IMR-90 (cell line): ENCODE results near the gene EFCC1. TPM values are rescaled to one million over a fixed set of nuclear protein-coding genes. Genes with fewer than 3 reads are reported as not detected.

ENCODE experiments used
- ATAC-seq: fragments of 200-7000 bp; cut with Tn5 transposase; 2 replicates; pipeline ENCODE4 v1.9.1; 2020; ENCODE audit warnings: low read depth, mild to moderate bottlenecking, moderate library complexity
- BruUV-seq: library from RNA; stranded (reverse); fragments of 400-500 nt; replicated peaks from 2 replicates; lab custom pipeline; 2021; lab: Mats Ljungman, UMichigan
- CTCF ChIA-PET: fragments of 300-600 bp; formaldehyde crosslinking; extraction: SDS; loops from one replicate; lab custom pipeline; 2021; ENCODE audit warnings: antibody characterized with exemption; lab: Yijun Ruan, JAX
- POLR2A ChIA-PET: fragments of 300-600 bp; sonication (Branson Sonifier 250); formaldehyde crosslinking; loops from one replicate; lab custom pipeline; 2022; ENCODE audit warnings: antibody characterized with exemption; ENCODE audit not compliant: unreplicated experiment; lab: Charles Lee
- DNase-seq: peaks from one replicate; pipeline ENCODE4 v3.0.0; 2013
- H2AFZ ChIP-seq: replicated peaks from 2 replicates; pipeline ENCODE3; 2013; ENCODE audit warnings: low read length, mild to moderate bottlenecking; ENCODE audit not compliant: poor library complexity
- H2AK5ac ChIP-seq: 2 replicates; pipeline ENCODE4 v1.6.1; 2013; ENCODE audit warnings: low read depth, low read length, inconsistent platforms
- H2AK9ac ChIP-seq: replicated peaks from 2 replicates; pipeline ENCODE3; 2013; ENCODE audit warnings: mild to moderate bottlenecking, low read depth, low read length, moderate library complexity; ENCODE audit not compliant: poor library complexity
- H2BK120ac ChIP-seq: 2 replicates; pipeline ENCODE4 v1.6.1; 2013; ENCODE audit warnings: low read depth, low read length, inconsistent platforms
- H2BK15ac ChIP-seq: 3 replicates; pipeline ENCODE4 v1.6.1; 2013; ENCODE audit warnings: low read depth, low read length, inconsistent platforms
- H2BK20ac ChIP-seq: 2 replicates; pipeline ENCODE4 v1.6.1; 2013; ENCODE audit warnings: low read depth, mild to moderate bottlenecking, inconsistent platforms, low read length, moderate library complexity
- H2BK5ac ChIP-seq: 2 replicates; pipeline ENCODE4 v1.6.1; 2013; ENCODE audit warnings: mild to moderate bottlenecking, low read depth, low read length, inconsistent platforms; ENCODE audit not compliant: poor library complexity, severe bottlenecking
- H3K14ac ChIP-seq: replicated peaks from 2 replicates; pipeline ENCODE4 v1.6.1; 2013; ENCODE audit warnings: low read depth, low read length, inconsistent platforms
- H3K18ac ChIP-seq: 2 replicates; pipeline ENCODE4 v1.6.1; 2013; ENCODE audit warnings: low read depth, low read length, control low read depth
- H3K23ac ChIP-seq: 2 replicates; pipeline ENCODE4 v1.6.1; 2013; ENCODE audit warnings: low read depth, low read length, inconsistent platforms
- H3K27ac ChIP-seq: 2 replicates; pipeline ENCODE4 v1.5.1; 2013; ENCODE audit warnings: mild to moderate bottlenecking, control low read depth, low read length; ENCODE audit not compliant: insufficient read depth
- H3K27me3 ChIP-seq: 2 replicates; pipeline ENCODE4 v1.6.1; 2013; ENCODE audit warnings: low read length; ENCODE audit not compliant: control insufficient read depth, insufficient read depth
- H3K36me3 ChIP-seq: 2 replicates; pipeline ENCODE4 v1.6.1; 2013; ENCODE audit warnings: low read length, mixed read lengths; ENCODE audit not compliant: control insufficient read depth, insufficient read depth
- H3K4ac ChIP-seq: 2 replicates; pipeline ENCODE4 v1.6.1; 2013; ENCODE audit warnings: low read depth, low read length, inconsistent platforms
- H3K4me1 ChIP-seq: 2 replicates; pipeline ENCODE4 v1.6.1; 2013; ENCODE audit warnings: low read length, mixed read lengths; ENCODE audit not compliant: control insufficient read depth, insufficient read depth
- H3K4me2 ChIP-seq: 2 replicates; pipeline ENCODE4 v1.6.1; 2013; ENCODE audit warnings: low read depth, mild to moderate bottlenecking, control low read depth, low read length, moderate library complexity
- H3K4me3 ChIP-seq: 2 replicates; pipeline ENCODE4 v1.5.1; 2013; ENCODE audit warnings: low read depth, mild to moderate bottlenecking, control low read depth, low read length, moderate library complexity; ENCODE audit not compliant: insufficient read depth
- H3K56ac ChIP-seq: 2 replicates; pipeline ENCODE4 v1.6.1; 2013; ENCODE audit warnings: low read length, inconsistent platforms; ENCODE audit not compliant: insufficient read depth; ENCODE audit errors: extremely low read depth
- H3K79me1 ChIP-seq, 2 experiments: 2 replicates each; pipeline ENCODE4 v1.6.1; 2013; ENCODE audit warnings: low read length in 2 of 2, inconsistent platforms in 1 of 2, low read depth in 1 of 2
- H3K9ac ChIP-seq: 2 replicates; pipeline ENCODE4 v1.6.1; 2013; ENCODE audit warnings: low read depth, low read length, control low read depth
- H3K9me1 ChIP-seq: 2 replicates; pipeline ENCODE4 v1.6.1; 2013; ENCODE audit warnings: low read length, inconsistent platforms; ENCODE audit not compliant: insufficient read depth
- H3K9me3 ChIP-seq: 2 replicates; pipeline ENCODE4 v1.6.1; 2013; ENCODE audit warnings: low read length; ENCODE audit not compliant: control insufficient read depth, insufficient read depth
- H4K20me1 ChIP-seq: 2 replicates; pipeline ENCODE4 v1.6.1; 2013; ENCODE audit warnings: low read length, inconsistent platforms; ENCODE audit not compliant: insufficient read depth
- H4K5ac ChIP-seq: 2 replicates; pipeline ENCODE4 v1.6.1; 2013; ENCODE audit warnings: mild to moderate bottlenecking, low read depth, low read length, control low read depth
- H4K8ac ChIP-seq, 2 experiments: 2 replicates each; pipeline ENCODE4 v1.6.1; 2013; ENCODE audit warnings: low read depth in 2 of 2, low read length in 2 of 2, control low read depth in 1 of 2, inconsistent platforms in 1 of 2
- H4K91ac ChIP-seq: 2 replicates; pipeline ENCODE4 v1.6.1; 2013; ENCODE audit warnings: low read depth, low read length, inconsistent platforms; ENCODE audit not compliant: insufficient read depth
- BHLHE40 ChIP-seq: fragments of 150-350 bp; IDR thresholded peaks from 2 replicates; pipeline ENCODE4 v1.6.1; 2016; ENCODE audit warnings: mild to moderate bottlenecking, low read depth, low read length
- CEBPB ChIP-seq: IDR thresholded peaks from 2 replicates; pipeline ENCODE4 v1.6.1; 2012; ENCODE audit warnings: low read depth, low read length, improper control_type of control experiment
- CHD1 ChIP-seq: IDR thresholded peaks from 2 replicates; pipeline ENCODE4 v1.6.1; 2012; ENCODE audit warnings: low read depth, low read length, improper control_type of control experiment
- CTCF ChIP-seq: conservative IDR thresholded peaks from 2 replicates; pipeline ENCODE4 v1.5.1; 2012; ENCODE audit warnings: mild to moderate bottlenecking, low read depth, low read length, improper control_type of control experiment
- MAFK ChIP-seq: IDR thresholded peaks from 2 replicates; pipeline ENCODE4 v1.6.1; 2012; ENCODE audit warnings: low read depth, low read length, improper control_type of control experiment
- MAZ ChIP-seq: IDR thresholded peaks from 2 replicates; pipeline ENCODE4 v1.6.1; 2012; ENCODE audit warnings: low read depth, mild to moderate bottlenecking, low read length, improper control_type of control experiment, moderate library complexity, borderline replicate concordance
- MXI1 ChIP-seq: IDR thresholded peaks from 2 replicates; pipeline ENCODE4 v1.6.1; 2012; ENCODE audit warnings: low read depth, mild to moderate bottlenecking, low read length, moderate library complexity, borderline replicate concordance
- POLR2A ChIP-seq: IDR thresholded peaks from 2 replicates; pipeline ENCODE4 v1.6.1; 2012; ENCODE audit warnings: mild to moderate bottlenecking, low read depth, low read length
- RAD21 ChIP-seq: IDR thresholded peaks from 2 replicates; pipeline ENCODE4 v1.6.1; 2012; ENCODE audit warnings: low read length, improper control_type of control experiment
- SMC3 ChIP-seq: fragments of 150-350 bp; IDR thresholded peaks from 2 replicates; pipeline ENCODE4 v1.6.1; 2016; ENCODE audit warnings: low read depth, mild to moderate bottlenecking, antibody characterized with exemption, low read length, moderate library complexity
- USF2 ChIP-seq: fragments of 150-350 bp; IDR thresholded peaks from 2 replicates; pipeline ENCODE4 v1.6.1; 2017; ENCODE audit warnings: mild to moderate bottlenecking, antibody characterized with exemption, low read length, low read depth
- WGBS, 2 experiments: methylation state at CpG; one replicate each; pipeline versions ENCODE4 v1.1.5 to v1.1.7; 2013; ENCODE audit warnings: missing lambda C conversion rate in 2 of 2; ENCODE audit not compliant: insufficient read length in 1 of 2; ENCODE audit errors: extremely low coverage in 2 of 2; 5-methylcytosine and 5-hydroxymethylcytosine counted together
- dilution Hi-C: fragments of 300-500 bp; cut with HindIII; formaldehyde crosslinking; loops from one replicate; pipeline ENCODE4 v1.14.3; 2018; ENCODE audit warnings: low sequenced_read_pairs; ENCODE audit not compliant: unreplicated experiment
- in situ Hi-C: fragments of 300-500 bp; cut with MboI; formaldehyde crosslinking; loops from 3 replicates; pipeline ENCODE4 v1.14.3; 2019; ENCODE audit warnings: low sequenced_read_pairs, inconsistent platforms, mixed read lengths
- intact Hi-C: fragments of 100-400 bp; cut with micrococcal nuclease; formaldehyde crosslinking; loops from 2 replicates; pipeline ENCODE4 v1.10.0; 2022
- polyA plus RNA-seq, 3 experiments: library from polyadenylated mRNA; depleted of rRNA; stranded (reverse); fragments of >200 nt; gene quantifications; 2 replicates each; pipeline ENCODE4 v1.2.3, GENCODE V29; 2012; ENCODE audit warnings: low replicate concordance in 1 of 3
- total RNA-seq: library from RNA; depleted of rRNA; stranded (reverse); fragments of >200 nt; gene quantifications from 2 replicates; pipeline ENCODE4 v1.2.3, GENCODE V29; 2012

Gene EFCC1
- total and polyA plus RNA-seq, 2 of the 4 experiments (the other 2 are of a cell fraction), result not detected

- H2BK120ac ChIP-seq, result no peak overlapping the region
- peaks cover 2% of the 10 kb centered on the region; the same call in 1 of the 2 replicates for H3K4me1 ChIP-seq
- no peak overlapping the region for H2AK5ac ChIP-seq
- H3K36me3 ChIP-seq, result no peaks in the 10 kb centered on the region
- CTCF ChIA-PET, result no interaction called here
- WGBS, 2 experiments, result no CpG with 5 or more reads among the region's 5 CpGs
- H3K4ac ChIP-seq, result no peak overlapping the region
- no peak overlapping the region for H3K56ac ChIP-seq
- H4K8ac ChIP-seq, result no peak overlapping the region
- H4K20me1 ChIP-seq, result no peaks in the 10 kb centered on the region
- H4K5ac ChIP-seq, result no peak overlapping the region
- no peak overlapping the region for H3K23ac ChIP-seq
- in situ Hi-C loops (loop anchor here (5.0 kb wide), 1 partner anchor 273 kb away; the partner anchor contains the start of gene COPG1), intact Hi-C loops (no loop called here), dilution Hi-C loops (no loop called here)
- no peak overlapping the region for H3K14ac ChIP-seq
- no TSS peak for BruUV-seq
- no peak overlapping the region for H2BK20ac ChIP-seq
- H3K9me3 ChIP-seq, result no peaks in the 10 kb centered on the region
- H2BK5ac ChIP-seq, result no peak overlapping the region
- peaks cover 12% of the 10 kb centered on the region for H3K27me3 ChIP-seq
- TF ChIP-seq SMC3 (no peak), CEBPB (no peak), POLR2A (no peak), MAZ (no peak), USF2 (no peak), MAFK (no peak), CHD1 (no peak), RAD21 (no peak), BHLHE40 (no peak), MXI1 (no peak), CTCF (no peak)
- H3K18ac ChIP-seq, result no peak overlapping the region
- no peak overlapping the region for H3K4me2 ChIP-seq
- H3K27ac ChIP-seq, result no peak overlapping the region
- H2AFZ ChIP-seq, result no peak overlapping the region
- H3K79me1 ChIP-seq, result no peaks in the 10 kb centered on the region
- H4K91ac ChIP-seq, result no peak overlapping the region
- no peak overlapping the region for H3K9ac ChIP-seq
- POLR2A ChIA-PET, result no interaction called here
- H2BK15ac ChIP-seq, result no peak overlapping the region
- DNase-seq (no peak), ATAC-seq (no peak)
- H3K4me3 ChIP-seq, result no peak overlapping the region
- H3K9me1 ChIP-seq, result no peaks in the 10 kb centered on the region
- peak overlapping the region; percentile 6 for H2AK9ac ChIP-seq
Measured at GRCh38 chr3:128973988-128974564, 27.0 kb upstream of the EFCC1 start.
